Choroid plexus epithelial cell (primary cell): Measurements from ENCODE around the gene RABGAP1L.
A peak's percentile ranks its signal among the peaks of the same experiment; 100 is the strongest.
"Not testable (repeated sequence)": the region's sequence is repeated elsewhere in the genome, so short reads cannot be mapped to it uniquely, and the experiment has no call there.

Source experiments
- DNase-seq: peaks from one replicate; pipeline ENCODE4 v3.0.0-alpha.2; 2010; ENCODE audit warnings: low read depth
- H3K4me3 ChIP-seq: 2 replicates; pipeline ENCODE4 v1.5.1; 2011; ENCODE audit warnings: low read depth, mild to moderate bottlenecking, control low read depth, low read length, moderate library complexity
- TF ChIP-seq, protein P1 (sequence below): conservative IDR thresholded peaks from 2 replicates; pipeline ENCODE4 v1.5.1; 2011; ENCODE audit warnings: low read depth, mild to moderate bottlenecking, control low read depth, inconsistent platforms, low read length, moderate library complexity

RABGAP1L gene

DNA sequence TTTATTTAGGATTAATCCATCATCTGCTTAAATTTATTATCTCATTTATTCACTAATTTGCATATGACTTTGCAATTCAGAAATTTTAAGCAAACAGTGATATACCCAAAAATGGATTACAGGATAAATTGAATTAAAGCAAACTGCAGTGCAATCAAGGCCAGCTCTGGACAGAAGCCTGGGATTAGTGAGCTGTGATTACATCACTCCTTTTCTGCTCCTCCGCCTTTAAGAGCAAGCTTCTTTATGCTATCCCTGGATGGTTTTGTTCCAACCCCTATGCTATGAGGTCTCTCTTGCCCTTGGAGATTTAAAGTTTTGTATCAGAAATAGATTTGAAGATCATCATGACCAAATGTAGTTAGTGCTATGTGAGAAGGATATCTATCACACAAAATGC lies 321.0 kb downstream of the RABGAP1L start:
- TF ChIP-seq, protein P1, sequence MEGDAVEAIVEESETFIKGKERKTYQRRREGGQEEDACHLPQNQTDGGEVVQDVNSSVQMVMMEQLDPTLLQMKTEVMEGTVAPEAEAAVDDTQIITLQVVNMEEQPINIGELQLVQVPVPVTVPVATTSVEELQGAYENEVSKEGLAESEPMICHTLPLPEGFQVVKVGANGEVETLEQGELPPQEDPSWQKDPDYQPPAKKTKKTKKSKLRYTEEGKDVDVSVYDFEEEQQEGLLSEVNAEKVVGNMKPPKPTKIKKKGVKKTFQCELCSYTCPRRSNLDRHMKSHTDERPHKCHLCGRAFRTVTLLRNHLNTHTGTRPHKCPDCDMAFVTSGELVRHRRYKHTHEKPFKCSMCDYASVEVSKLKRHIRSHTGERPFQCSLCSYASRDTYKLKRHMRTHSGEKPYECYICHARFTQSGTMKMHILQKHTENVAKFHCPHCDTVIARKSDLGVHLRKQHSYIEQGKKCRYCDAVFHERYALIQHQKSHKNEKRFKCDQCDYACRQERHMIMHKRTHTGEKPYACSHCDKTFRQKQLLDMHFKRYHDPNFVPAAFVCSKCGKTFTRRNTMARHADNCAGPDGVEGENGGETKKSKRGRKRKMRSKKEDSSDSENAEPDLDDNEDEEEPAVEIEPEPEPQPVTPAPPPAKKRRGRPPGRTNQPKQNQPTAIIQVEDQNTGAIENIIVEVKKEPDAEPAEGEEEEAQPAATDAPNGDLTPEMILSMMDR, result no peak
- no peak for DNase-seq
- no peak overlapping the region for H3K4me3 ChIP-seq

- TF ChIP-seq, protein P1, result no peak
- no peak for DNase-seq
- H3K4me3 ChIP-seq, result no peak overlapping the region
Observed at GRCh38 chr1:174491606-174492005, 332.3 kb downstream of the RABGAP1L start.

DNA sequence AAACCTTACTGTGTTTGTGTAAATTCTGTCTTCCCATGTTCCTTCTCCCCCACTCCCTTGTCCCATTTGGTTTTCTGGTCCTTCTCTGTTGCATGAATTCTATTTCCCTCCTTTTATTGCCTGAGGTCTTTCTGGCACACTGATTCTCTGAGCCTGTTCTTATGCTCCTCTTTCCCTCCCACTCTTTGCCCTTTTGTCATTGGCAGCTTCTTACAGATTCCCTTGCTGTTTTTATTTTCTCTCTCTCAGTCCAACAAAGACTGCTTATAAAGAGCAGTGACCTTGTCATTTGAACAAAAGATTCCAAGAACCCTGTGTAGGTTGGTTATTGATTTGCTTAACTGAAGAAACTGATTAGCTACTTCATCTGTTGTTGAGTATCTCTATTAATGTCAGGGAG lies 338.2 kb downstream of the RABGAP1L start:
- no peak overlapping the region for H3K4me3 ChIP-seq
- DNase-seq, result peak; percentile 8
- TF ChIP-seq, protein P1, result no peak

DNA sequence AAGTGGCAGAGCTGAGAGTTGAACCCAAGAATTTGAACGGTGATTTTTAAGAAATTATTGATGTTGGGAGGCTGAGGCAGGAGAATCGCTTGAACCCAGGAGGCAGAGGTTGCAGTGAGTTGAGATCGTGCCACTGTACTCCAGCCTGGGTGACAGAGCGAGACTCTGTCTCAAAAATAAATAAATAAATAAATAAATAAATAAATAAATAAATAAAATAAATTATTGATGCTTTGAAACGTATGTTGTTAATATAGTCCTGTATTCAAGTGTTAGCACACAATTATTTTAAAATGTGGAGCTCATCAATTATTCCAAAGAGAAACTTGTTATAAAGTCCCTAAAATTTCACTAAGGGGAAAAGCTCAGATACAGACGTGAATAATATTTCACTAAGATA lies 357.4 kb downstream of the RABGAP1L start:
- DNase-seq, H3K4me3 ChIP-seq: not testable (repeated sequence)

- TF ChIP-seq, protein P1, result no peak
- no peak overlapping the region for H3K4me3 ChIP-seq
- DNase-seq, result no peak
Observed at GRCh38 chr1:174519844-174520243, 360.5 kb downstream of the RABGAP1L start.

DNA sequence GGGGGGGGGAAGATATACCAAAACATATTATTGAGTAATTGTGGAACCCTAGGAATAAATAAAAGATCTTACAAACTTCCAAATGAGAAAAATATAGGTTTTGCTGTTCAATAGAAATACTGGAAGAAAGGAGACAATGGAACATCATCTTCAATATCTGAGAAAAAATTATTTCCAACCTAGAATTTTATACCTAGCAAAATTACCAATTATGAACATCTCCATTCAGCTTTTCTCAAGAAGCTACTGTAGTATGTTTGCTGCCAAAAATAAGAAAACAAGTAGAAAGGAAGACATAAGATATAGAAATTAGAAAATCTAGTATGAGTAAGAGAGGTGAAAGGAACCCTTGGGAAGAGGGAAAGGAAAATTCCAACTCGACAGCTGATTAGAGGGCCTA lies 372.4 kb downstream of the RABGAP1L start:
- DNase-seq, result no peak
- TF ChIP-seq, protein P1, result no peak
- H3K4me3 ChIP-seq, result no peak overlapping the region

DNA sequence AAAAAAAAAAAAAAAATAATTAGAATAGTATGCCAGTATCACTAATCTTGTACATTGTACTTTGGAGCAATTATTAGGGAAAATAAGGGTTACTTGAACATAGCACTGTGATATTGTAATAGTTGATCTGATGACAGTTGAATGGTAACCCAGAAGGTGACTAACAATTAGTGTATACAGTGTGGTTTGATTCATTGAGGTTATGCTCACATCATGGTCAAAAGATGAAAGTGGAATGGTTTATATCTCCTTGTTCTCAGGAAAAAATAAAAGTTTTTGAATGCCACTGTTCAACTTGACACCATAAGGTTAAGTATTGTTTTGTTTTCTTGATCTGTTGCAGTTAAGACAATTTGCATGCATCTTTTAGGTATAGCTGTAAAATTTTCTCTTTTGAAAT lies 375.5 kb downstream of the RABGAP1L start:
- TF ChIP-seq, protein P1, result no peak
- H3K4me3 ChIP-seq, result no peak overlapping the region
- DNase-seq, result peak; percentile 24

- no peak overlapping the region for H3K4me3 ChIP-seq
- DNase-seq, result peak; percentile 27
- TF ChIP-seq, protein P1, result no peak
Observed at GRCh38 chr1:174535207-174535606, 375.9 kb downstream of the RABGAP1L start.

DNA sequence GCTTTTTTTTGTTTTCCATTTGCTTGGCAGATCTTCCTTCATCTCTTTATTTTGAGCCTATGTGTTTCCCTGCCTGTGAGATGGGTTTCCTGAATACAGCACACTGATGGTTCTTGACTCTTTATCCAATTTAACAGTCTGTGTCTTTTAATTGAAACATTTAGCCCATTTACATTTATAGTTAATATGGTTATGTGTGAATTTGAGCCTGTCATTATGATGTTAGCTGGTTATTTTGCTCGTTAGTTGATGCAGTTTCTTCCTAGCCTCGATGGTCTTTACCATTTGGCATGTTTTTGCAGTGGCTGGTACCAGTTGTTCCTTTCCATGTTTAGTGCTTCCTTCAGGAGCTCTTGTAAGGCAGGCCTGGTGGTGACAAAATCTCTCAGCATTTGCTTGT lies 384.1 kb downstream of the RABGAP1L start:
- not testable (repeated sequence) for DNase-seq, H3K4me3 ChIP-seq
